Pancreas (tissue), 10 donors: Measurements from ENCODE around the gene ZNF740. TPM values are rescaled to one million over a fixed set of nuclear protein-coding genes. Genes with fewer than 3 reads are reported as not detected.
A peak's percentile ranks its signal among the peaks of the same experiment; 100 is the strongest.

ENCODE experiments used
- ATAC-seq, 4 donors: fragments of 200-7000 bp; cut with Tn5 transposase; one replicate each; pipeline versions ENCODE4 v1.8.0 to v1.9.1; 2020; ENCODE audit warnings: mild to moderate bottlenecking in 4 of 4, moderate library complexity in 4 of 4
- DNase-seq, 6 donors: peaks; one replicate each; pipeline ENCODE4 v3.0.0-alpha.2; 2020
- FAIRE-seq: peaks from 2 replicates; lab custom pipeline; 2012; peaks lifted over from hg19 to GRCh38; lab: Jason Lieb, UNC
- H3K27ac ChIP-seq, 4 donors: fragments of 200-600 bp; sonication (generic); 1 replicate in 3 of 4; 2 replicates in 1 of 4; pipeline versions ENCODE4 v1.5.0 to v1.8.0; 2020
- H3K27me3 ChIP-seq, 4 donors: fragments of 200-600 bp; one replicate each; pipeline ENCODE4 v1.8.0; 2021
- H3K36me3 ChIP-seq, 3 donors: fragments of 200-600 bp; sonication (generic) in 1 of 3; one replicate each; pipeline versions ENCODE4 v1.5.0 to v1.8.0; 2020 to 2021
- H3K4me1 ChIP-seq, 3 donors: fragments of 200-600 bp; one replicate each; pipeline ENCODE4 v1.8.0; 2021
- H3K4me3 ChIP-seq, 4 donors: fragments of 200-600 bp; sonication (generic) in 2 of 4; one replicate each; pipeline versions ENCODE4 v1.5.0 to v1.8.0; 2020 to 2021
- H3K9me3 ChIP-seq, 4 donors: fragments of 200-600 bp; one replicate each; pipeline ENCODE4 v1.8.0; 2021
- WGBS, 2 donors: extraction: QIAGEN DNeasy Blood & Tissue Kit; methylation state at CpG; one replicate each; pipeline ENCODE4 v1.1.7; 2013; 5-methylcytosine and 5-hydroxymethylcytosine counted together
- intact Hi-C, 3 donors: fragments of 100-400 bp; cut with DNase I; formaldehyde crosslinking; loops; one replicate each; pipeline versions ENCODE4 v1.11.1 to v1.14.2; 2022
- polyA plus RNA-seq, 2 donors: library from polyadenylated mRNA; stranded (reverse); fragments of 200-250 nt; gene quantifications; one replicate each; pipeline ENCODE4 v1.2.3, GENCODE V29; 2013
- total RNA-seq, 6 donors: library from RNA; stranded (reverse); fragmentation: NEBNext Ultra II Directional in 4 of 6; extraction: Animal tissue kit (Norgen Biotek cat#: 25700) in 4 of 6; gene quantifications; one replicate each; pipeline versions ENCODE4 v1.2.1 to v1.2.4, GENCODE V29; 2021 to 2023
- TF ChIP-seq, protein P1 (sequence below), 4 donors: fragments of 200-600 bp; sonication (generic) in 3 of 4; IDR thresholded peaks; one replicate each; pipeline versions ENCODE4 v1.5.0 to v1.8.0; 2021; ENCODE audit warnings: antibody characterized with exemption in 4 of 4
- donor health status: healthy with polysubstance abuse.
- donor health status: DM: no; HTN: no; CAD: no; lungs with moderate emphysema.
- donor health status: DM: no; HTN: no; CAD: no.
- donor health status: control.
- donor health status: control.
- donor health status: Bipolar disorder and iron deficiency.
- donor health status: DM: yes; HTN: yes; CAD: no.
- donor health status: DM: no; HTN: no; CAD: no.
- donor health status: DM: no; HTN: no; CAD: no.
- donor health status: DM: yes; HTN: yes; CAD: no.

Gene ZNF740
- total and polyA plus RNA-seq, 8 donors = 5.2 to 33.1 (median 17.8) TPM

DNA sequence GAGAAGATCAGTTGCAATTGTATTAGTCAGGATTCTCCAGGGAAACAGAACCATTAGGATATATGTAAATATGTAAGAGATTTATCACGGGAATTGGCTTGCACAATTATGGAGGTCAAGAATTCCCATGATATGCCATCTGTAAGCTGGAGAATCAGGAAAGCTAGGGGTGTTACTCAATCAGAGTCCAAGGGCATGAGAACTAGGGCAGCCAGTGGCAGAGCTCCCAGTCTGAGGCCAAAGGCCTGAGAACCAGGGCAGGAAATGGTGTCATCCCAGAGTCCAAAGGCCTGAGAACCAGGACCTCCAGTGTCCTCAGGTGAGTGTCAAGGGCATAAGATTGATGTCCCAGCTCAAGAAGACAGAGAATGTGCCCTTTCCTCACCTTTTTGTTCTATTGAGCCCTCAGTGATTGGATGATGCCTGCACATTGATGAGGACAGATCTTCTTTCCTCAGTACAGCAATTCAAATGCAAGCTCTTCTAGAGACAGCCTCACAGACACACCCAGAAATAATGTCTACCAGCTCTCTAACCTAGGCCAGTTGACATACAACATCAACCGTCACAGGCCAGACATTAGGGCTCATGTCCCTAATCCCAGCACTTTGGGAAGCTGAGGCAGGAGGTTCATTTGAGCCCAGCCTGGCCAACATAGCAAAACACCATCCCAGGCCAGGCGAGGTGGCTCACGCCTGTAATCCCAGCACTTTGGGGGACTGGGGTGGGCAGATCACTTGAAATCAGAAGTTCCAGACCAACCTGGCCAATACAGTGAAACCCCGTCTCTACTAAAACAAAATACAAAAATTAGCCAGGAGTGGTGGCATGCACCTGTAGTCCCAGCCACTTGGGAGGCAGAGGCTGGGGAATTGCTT, 34.9 kb upstream of the ZNF740 start:
- H3K36me3 ChIP-seq = no peaks in the 10 kb centered on the region
- 75 to 76% methylated on average over 5 of the region's 5 CpGs for WGBS, 2 donors
- TF ChIP-seq, protein P1, sequence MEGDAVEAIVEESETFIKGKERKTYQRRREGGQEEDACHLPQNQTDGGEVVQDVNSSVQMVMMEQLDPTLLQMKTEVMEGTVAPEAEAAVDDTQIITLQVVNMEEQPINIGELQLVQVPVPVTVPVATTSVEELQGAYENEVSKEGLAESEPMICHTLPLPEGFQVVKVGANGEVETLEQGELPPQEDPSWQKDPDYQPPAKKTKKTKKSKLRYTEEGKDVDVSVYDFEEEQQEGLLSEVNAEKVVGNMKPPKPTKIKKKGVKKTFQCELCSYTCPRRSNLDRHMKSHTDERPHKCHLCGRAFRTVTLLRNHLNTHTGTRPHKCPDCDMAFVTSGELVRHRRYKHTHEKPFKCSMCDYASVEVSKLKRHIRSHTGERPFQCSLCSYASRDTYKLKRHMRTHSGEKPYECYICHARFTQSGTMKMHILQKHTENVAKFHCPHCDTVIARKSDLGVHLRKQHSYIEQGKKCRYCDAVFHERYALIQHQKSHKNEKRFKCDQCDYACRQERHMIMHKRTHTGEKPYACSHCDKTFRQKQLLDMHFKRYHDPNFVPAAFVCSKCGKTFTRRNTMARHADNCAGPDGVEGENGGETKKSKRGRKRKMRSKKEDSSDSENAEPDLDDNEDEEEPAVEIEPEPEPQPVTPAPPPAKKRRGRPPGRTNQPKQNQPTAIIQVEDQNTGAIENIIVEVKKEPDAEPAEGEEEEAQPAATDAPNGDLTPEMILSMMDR (IDR thresholded peaks at IDR 0.05) = no peak
- intact Hi-C loops = loop anchor here in 1 of 3 donors (10.0 kb wide), 1 partner anchor 49 kb away; no protein-coding TSS in a partner anchor
- no peaks in the 10 kb centered on the region for H3K27me3 ChIP-seq
- DNase-seq (peak in 3 of 6 donors; percentile 16 to 36 (median 33)), ATAC-seq (peak; percentile 72 to 89 (median 76)), FAIRE-seq (no peak)
- no peak overlapping the region for H3K4me3 ChIP-seq
- no peak overlapping the region for H3K27ac ChIP-seq
- peaks cover 0 to 2% (median 0%) of the 10 kb centered on the region in 3 donors for H3K4me1 ChIP-seq
- no peaks in the 10 kb centered on the region for H3K9me3 ChIP-seq

DNA sequence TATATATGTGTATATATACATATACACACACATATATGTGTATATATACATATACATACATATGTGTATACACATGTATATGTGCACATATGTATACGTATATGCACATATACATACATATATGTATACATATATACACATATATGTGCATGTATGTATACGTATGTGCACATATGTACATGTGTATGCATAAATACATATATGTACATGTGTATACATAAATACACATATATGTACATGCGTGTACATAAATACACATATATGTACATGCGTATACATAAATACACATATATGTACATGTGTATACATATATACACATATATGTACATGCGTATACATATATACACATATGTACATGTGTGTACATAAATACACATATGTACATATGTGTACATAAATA, 33.3 kb upstream of the ZNF740 start:
- FAIRE-seq = no peak
- 84 to 87% methylated on average over 5 of the region's 5 CpGs for WGBS, 2 donors
- H3K27me3 ChIP-seq = no peaks in the 10 kb centered on the region

DNA sequence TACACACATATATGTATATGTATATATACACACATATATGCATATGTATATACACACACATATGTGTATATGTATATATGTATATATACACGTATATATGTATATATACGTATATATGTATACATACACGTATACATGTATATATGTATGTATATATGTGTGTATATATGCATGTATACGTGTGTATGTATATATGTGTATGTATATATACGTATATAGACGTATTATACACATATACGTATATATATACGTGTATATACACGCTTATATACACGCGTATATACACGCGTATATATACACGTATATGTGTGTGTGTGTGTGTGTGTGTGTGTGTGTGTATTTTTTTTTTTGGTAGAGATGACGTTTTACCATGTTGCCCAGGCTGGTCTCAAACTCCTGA, 32.9 kb upstream of the ZNF740 start:
- FAIRE-seq = no peak
- no peak overlapping the region for H3K27ac ChIP-seq
- TF ChIP-seq, protein P1 (IDR thresholded peaks at IDR 0.05) = no peak
- peaks cover 0 to 2% (median 0%) of the 10 kb centered on the region in 3 donors for H3K4me1 ChIP-seq
- H3K27me3 ChIP-seq = no peaks in the 10 kb centered on the region
- no peak overlapping the region for H3K4me3 ChIP-seq
- intact Hi-C loops = loop anchor here in 1 of 3 donors (10.0 kb wide), 1 partner anchor 47 kb away; no protein-coding TSS in a partner anchor
- no peaks in the 10 kb centered on the region for H3K9me3 ChIP-seq
- no peak for ATAC-seq
- DNase-seq = no peak
- WGBS, 2 donors = 84 to 88% methylated on average over 15 of the region's 15 CpGs
- no peaks in the 10 kb centered on the region for H3K36me3 ChIP-seq

More for the DNA sequence above, 33.3 kb upstream of the ZNF740 start:
- TF ChIP-seq, protein P1 (IDR thresholded peaks at IDR 0.05) = no peak
- no peak for DNase-seq
- Histone ChIP-seq H3K27ac (no peak overlapping the region), H3K4me1 (peaks cover 0 to 2% (median 0%) of the 10 kb centered on the region in 3 donors), H3K36me3 (no peaks in the 10 kb centered on the region), H3K4me3 (no peak overlapping the region), H3K9me3 (no peaks in the 10 kb centered on the region)
- no peak for ATAC-seq
- intact Hi-C loops = loop anchor here in 1 of 3 donors (10.0 kb wide), 1 partner anchor 48 kb away; no protein-coding TSS in a partner anchor

DNA sequence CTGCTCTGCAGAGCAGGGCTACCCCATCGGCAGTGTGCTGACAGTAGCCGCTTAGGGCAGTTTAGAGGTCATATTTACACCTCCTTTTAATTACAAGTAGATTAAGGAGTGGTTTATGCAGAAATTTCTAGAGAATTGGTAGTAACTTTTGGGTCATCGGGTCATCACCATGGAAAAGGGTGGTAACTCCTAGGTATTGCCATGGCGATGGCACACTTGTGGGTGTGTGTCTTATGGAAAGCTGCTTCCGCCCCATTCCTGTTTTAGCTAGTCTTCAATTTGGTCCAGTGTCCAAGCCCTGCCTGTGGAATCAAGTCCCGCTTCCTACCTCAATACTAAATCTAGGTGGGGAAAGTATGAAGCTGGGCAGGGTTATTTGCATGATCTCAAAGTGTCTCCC, 29.5 kb upstream of the ZNF740 start:
- FAIRE-seq = no peak
- TF ChIP-seq, protein P1 (IDR thresholded peaks at IDR 0.05) = no peak
- H3K27ac ChIP-seq = no peak overlapping the region
- no peak overlapping the region for H3K4me3 ChIP-seq
- WGBS, 2 donors = 89 to 93% methylated on average over 6 of the region's 6 CpGs
- intact Hi-C loops = no loop called here
- no peaks in the 10 kb centered on the region for H3K4me1 ChIP-seq
- no peak for ATAC-seq
- H3K9me3 ChIP-seq = no peaks in the 10 kb centered on the region
- no peaks in the 10 kb centered on the region for H3K27me3 ChIP-seq
- no peak for DNase-seq
- no peaks in the 10 kb centered on the region for H3K36me3 ChIP-seq

DNA sequence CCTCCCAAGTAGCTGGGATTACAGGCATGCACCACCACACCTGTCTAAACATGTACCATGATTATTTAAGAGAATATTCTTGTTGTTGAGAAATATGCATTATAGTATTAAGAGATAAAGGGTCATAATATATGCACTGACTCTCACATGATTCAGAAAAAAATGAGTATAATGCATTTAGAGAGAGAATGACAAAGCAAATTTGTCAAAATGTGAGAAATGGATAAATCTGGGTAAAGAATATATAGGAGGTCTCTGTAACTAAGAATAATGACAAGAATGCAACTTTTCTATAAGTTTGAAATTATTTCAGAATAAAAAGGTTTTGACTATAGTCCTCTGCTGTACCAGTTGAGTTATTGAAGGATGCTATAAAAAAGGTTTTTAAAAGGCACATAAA, 28.1 kb upstream of the ZNF740 start:
- no peak for FAIRE-seq
- no peak for ATAC-seq
- intact Hi-C loops = no loop called here

More for the DNA sequence above, 28.1 kb upstream of the ZNF740 start:
- no peaks in the 10 kb centered on the region for H3K27me3 ChIP-seq
- H3K4me1 ChIP-seq = no peaks in the 10 kb centered on the region
- TF ChIP-seq, protein P1 (IDR thresholded peaks at IDR 0.05) = no peak
- no peak overlapping the region for H3K27ac ChIP-seq
- no peaks in the 10 kb centered on the region for H3K9me3 ChIP-seq
- H3K36me3 ChIP-seq = no peaks in the 10 kb centered on the region
- no peak overlapping the region for H3K4me3 ChIP-seq
- no peak for DNase-seq
